SKM-1 (cell line): ENCODE data around the gene FXYD6.
"Not testable (repeated sequence)": the region's sequence is repeated elsewhere in the genome, so short reads cannot be mapped to it uniquely, and the experiment has no call there.

Experiments
- DNase-seq: peaks from one replicate; lab custom pipeline; 2025; ENCODE audit not compliant: unreplicated experiment; lab: John Stamatoyannopoulos, UW

FXYD6 gene

GRCh38 chr11:117876341-117877119 is at the start of gene FXYD6:
Gene FXYD6 (minus strand): TSS chr11:117876658. CDS start chr11:117842776, 33,882 bp downstream.
- DNase-seq, result no peak

DNA sequence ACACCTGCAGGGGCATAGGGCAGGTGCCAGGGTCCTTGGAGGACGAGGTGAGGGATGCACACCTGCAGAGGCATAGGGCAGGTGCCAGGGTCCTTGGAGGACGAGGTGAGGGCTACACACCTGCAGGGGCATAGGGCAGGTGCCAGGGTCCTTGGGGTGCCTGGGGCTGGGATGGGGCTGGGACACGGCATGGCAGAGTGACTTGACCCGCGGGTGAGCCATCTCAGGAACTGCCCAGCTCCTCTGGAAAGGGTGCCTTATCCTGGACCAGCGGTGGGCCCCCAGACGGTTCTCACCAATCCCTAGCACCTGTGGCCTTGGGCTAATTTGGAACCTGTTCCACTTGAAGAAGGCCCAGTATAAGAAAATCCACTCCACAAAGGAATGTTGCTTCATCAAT is 49.7 kb upstream of the FXYD6 start:
- DNase-seq, result not testable (repeated sequence)

DNA sequence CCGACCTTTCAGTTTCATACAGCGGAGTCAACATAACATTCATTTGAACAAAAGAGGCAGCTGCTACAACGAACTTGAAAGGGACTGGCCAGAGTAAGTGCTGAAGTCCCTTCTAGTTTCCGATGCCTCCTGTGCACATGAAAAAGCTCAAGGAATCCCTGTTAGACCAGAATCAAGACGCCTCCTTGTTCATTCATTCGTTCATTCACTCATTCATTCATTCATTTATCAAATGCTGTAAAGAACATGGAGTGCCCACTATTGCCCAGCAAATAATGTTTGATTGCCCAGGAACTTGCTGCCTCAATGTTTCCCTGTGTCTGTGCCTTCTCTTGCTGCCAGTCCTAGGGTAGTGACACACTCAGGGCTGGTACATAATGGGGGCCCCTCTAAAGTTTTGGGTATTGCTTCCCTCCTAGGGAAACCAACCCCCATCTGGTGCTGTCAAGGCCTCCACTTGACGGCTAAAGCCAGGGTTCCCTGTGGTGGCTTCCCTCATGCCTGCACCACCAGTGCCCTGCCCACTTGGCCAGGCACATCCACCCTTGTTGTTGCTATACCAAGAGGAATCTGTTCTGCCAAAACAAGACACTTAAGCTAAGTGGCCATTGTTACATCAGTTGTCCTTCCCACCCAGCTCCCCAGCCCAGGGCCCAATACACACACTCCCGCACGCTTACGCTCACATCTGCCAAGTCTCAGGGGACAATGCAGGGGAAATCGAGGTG is 48.9 kb upstream of the FXYD6 start:
- DNase-seq, result no peak

- no peak for DNase-seq
These were observed 48.2 kb upstream of the FXYD6 start for GRCh38 chr11:117924631-117925170.

DNA sequence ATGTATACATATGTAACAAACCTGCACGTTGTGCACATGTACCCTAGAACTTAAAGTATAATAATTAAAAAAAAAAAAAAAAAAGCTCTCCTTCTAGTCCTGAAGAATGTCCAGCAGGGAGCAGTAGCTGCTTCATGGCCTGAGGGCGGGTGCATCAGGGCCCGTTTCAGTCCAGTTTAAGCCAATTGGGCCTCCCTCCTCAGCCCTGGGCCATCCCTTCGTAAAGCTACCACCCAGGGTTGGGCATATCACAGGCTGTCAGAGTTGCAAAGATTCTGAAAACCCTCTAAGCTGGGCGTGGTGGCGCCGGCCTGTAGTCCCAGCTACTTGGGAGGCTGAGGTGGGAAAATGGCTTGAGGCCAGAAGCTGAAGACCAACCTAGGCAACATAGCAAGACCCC is 47.3 kb upstream of the FXYD6 start:
- DNase-seq, result no peak

DNA sequence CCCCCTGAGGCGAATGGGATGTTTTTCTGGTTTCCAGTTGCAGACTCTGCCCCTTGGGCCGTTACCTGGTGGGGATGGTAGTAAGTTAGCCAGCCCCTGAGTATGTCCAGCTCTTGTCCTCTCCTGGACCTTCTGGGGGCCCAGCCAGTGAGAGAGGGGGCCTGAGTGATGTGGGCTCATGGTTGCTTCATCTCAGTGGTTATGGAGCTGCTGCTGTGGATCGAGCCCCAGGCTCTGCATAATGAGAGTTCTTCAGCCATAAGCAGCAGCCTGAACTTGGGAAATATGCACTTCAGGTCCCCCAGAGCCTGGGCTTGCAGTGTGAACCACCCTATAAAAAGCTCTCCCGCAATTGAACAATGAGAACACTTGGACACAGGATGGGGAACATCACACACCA is 46.8 kb upstream of the FXYD6 start:
- DNase-seq, result no peak

DNA sequence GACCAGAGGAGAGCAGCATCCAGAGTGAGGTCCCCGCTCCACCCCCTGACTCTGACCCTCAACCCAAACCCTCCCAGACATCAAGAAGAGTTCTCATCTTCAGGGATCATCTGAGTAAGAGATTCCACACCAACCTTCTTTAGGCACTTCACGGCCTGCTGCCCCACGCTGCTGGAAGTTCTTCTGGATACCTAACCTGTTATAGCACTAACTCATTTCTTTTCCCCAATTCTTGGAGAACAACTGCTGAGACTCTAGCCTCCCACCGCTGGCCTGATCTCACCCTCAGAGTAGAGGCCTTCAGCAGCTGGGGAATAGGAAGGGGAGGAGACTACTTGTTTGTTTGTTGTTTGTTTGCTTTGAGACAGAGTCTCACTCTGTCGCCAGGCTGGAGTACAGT is 45.4 kb upstream of the FXYD6 start:
- no peak for DNase-seq

- no peak for DNase-seq
These were observed 45.0 kb upstream of the FXYD6 start for GRCh38 chr11:117921456-117921855.

GRCh38 chr11:117919781-117920221 is 43.3 kb upstream of the FXYD6 start:
- no peak for DNase-seq

- DNase-seq, result no peak
These were observed 42.9 kb upstream of the FXYD6 start for GRCh38 chr11:117919341-117919740.

GRCh38 chr11:117918366-117919255 is 42.2 kb upstream of the FXYD6 start:
- no peak for DNase-seq

DNA sequence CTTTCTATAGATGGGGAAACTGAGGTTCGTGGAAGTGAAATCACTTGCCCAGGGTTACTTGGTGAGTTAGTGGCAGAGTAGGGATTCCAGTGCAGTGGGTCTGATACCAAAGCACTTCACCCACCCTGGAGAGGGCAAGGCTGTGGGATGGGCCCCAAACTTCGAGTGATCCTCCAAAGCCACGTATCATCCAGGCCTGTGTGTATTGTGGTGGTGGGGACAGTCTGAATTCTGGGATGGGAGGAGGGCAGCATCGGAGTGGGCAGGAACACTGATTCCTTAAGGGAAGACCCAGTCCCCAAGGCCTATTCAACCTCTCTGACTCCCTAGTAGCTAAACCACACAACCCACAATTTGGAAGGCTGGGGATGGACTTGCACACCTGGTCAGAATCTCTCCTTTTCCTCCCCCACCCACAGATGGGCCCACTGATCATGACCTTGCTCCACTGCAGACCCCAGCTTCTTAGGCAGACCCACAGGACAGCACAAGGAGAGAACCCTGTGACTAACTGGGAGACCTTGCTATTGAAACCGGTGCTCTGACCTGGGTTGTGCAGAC is 41.2 kb upstream of the FXYD6 start:
- DNase-seq, result no peak

GRCh38 chr11:117916956-117917355 is 40.5 kb upstream of the FXYD6 start:
- DNase-seq, result no peak

DNA sequence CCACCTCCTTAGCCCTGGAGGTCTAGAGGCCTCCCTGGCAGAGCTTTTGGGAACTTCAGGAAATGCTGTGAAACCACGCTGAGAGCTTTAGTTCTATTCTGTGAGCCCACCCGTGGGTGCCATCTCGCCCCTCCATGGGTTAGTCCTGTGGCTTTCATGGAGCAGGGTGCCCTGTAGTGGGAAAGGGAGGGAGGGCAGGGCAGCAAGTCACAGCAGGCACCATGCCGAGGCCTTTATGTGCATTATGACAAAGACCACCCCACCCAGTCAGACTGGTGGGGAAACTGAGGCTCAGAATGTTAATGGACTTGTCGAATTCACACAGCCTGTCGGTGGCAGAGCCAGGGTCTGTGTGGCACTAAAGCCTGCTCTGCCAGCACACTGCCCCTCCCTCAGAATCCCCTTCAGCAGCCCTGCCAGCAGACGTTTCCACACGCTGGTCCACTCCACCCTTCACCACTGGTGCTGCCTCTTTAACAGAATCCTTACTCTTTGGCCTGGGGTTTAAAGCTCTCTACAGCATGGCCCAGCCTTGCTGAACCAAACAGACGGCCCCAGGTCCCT is 39.3 kb upstream of the FXYD6 start:
- no peak for DNase-seq

DNA sequence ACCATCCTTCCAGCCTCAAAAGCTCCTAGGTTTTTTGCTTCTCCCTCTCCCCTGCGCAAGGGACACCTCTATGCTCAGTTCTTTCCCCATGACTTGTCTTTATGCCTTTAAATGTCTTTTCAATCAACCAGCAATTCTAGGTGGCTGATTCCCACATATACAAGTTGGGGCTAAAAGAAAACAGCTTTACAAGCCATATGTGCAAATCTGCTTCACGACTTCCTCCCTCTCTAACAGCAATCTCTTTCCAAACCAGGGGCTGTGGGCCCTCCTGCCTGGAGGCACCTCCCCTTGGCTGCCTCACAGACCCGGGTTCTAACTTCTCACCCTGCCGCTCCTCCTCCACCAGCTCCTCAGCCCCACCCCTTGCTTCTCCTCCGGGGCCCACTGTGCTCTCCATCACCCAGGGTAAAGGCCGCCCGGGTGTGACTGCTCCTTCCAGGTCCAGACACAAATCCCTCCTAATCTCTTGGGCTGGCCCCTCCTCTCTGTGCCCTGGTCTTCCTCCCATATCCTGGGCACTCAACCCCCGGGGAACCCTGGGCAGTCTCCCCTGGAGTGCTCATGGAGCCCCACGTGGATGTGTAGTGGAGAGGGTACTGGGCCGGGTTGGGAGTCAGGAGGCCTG is 38.6 kb upstream of the FXYD6 start:
- DNase-seq, result no peak

DNA sequence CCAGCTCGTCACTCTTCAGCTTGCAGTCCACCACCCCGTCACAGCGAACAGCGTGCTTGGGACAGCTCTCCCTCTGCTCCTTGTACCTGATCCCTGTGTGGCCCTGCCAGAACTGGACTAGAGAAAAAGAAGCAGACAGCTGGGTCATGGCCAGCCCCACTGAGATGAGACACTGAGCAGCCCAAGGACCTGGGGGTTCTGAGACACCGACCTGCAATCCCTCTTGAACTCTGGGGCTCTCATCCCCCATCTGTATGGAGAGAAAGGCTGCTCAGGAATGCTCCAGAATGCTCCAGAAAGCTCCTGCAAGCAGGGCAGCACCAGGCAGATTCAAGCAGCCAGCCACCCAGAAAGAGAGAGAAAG is 37.9 kb upstream of the FXYD6 start:
- no peak for DNase-seq

GRCh38 chr11:117913736-117914397 is 37.4 kb upstream of the FXYD6 start:
- no peak for DNase-seq

DNA sequence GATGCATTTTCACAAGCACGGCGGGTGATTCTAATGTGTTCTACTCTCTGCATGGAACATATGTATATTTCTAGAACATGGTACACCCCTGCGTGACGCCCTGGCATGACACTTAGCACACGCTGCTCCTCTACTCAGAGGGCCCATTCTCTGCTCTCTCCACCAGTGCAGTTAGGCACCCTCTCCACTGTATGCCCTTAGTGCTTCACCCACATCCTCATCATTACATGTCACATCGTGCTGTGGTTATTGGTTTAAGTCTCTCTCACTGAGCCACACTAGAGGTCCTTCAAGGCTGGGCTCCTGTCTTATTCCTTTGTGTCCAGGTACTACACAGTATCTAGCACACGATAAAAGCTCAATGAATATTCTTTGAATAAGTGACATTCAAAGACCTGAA is 36.0 kb upstream of the FXYD6 start:
- no peak for DNase-seq

DNA sequence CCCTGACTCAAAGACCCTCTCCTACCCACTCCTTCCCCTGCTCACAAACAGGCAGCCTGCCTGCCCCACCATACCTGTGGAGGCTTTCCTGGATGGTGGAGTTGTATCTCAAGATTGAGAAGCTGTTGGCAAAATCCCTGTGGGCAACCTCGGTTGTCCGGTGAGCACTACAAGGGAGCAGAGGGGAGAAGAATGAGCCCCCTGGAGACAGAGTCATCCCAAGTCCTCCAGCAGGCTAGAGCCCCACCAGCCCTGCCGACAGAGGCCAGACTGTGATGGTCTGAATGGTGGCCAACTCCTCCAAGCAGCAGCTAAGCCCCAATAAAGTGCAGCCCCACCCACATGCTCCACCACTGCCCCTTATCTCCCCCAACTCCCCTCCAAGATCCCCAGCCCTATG is 35.2 kb upstream of the FXYD6 start:
- DNase-seq, result no peak
